Measurements from ENCODE around the gene ZNHIT6. TPM values are rescaled to one million over a fixed set of nuclear protein-coding genes. Genes with fewer than 3 reads are reported as not detected.

The ZNHIT6 gene
- total RNA-seq, 3 donors from 2014 or later: 13.8 to 18.1 (median 15.4) TPM

DNA sequence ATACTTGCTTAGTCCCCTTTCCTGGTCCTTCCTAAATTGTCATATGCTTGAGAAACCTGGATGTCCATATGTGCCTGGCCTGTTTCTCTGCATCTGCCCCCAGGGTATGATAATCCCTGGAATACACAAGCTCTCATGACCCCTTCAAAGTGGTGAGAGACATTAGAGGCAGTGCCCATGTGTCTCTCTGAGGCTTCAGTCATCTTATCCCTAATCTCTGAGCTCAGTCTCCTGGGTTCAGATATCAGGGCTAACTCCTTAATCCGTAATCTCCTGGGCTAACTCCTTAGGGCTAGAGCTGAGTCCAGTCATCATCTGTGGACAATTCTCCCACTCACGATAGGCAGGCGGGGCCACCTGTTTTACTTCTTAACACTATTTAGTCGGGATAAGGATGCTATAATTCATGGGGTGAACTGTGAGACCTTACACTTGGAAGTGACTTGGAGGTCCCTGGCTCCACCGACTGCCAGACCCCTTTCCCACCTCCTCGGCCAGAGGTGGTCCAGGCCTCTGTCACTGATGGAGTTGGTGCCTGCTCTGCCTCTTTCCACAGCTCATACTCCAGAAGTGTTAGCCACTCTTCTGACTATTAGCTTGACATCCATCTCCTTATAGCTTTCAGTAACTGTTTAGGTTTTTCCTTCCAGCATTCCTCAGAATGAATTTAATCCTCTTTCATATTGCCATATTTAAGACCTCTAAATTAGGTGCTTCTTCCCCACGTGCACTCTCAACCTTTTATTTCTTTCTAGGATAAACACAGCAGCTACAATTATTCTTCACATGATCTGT is 105.0 kb downstream of the ZNHIT6 start:
- DNase-seq (ENCODE audit: low spot score in 2 of 2): no peak
- Histone ChIP-seq H3K27ac (no peak overlapping the region), H3K27me3 (no peaks in the 10 kb centered on the region), H3K36me3 (no peaks in the 10 kb centered on the region), H3K4me3 (no peak overlapping the region), H3K4me1 (peaks cover 0 to 5% of the 10 kb centered on the region in 2 donors), H3K9me3 (no peaks in the 10 kb centered on the region)
- TF ChIP-seq, protein P1, sequence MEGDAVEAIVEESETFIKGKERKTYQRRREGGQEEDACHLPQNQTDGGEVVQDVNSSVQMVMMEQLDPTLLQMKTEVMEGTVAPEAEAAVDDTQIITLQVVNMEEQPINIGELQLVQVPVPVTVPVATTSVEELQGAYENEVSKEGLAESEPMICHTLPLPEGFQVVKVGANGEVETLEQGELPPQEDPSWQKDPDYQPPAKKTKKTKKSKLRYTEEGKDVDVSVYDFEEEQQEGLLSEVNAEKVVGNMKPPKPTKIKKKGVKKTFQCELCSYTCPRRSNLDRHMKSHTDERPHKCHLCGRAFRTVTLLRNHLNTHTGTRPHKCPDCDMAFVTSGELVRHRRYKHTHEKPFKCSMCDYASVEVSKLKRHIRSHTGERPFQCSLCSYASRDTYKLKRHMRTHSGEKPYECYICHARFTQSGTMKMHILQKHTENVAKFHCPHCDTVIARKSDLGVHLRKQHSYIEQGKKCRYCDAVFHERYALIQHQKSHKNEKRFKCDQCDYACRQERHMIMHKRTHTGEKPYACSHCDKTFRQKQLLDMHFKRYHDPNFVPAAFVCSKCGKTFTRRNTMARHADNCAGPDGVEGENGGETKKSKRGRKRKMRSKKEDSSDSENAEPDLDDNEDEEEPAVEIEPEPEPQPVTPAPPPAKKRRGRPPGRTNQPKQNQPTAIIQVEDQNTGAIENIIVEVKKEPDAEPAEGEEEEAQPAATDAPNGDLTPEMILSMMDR (IDR thresholded peaks at IDR 0.05): no peak
- TF ChIP-seq POLR2A (IDR thresholded peaks at IDR 0.05) (no peak), POLR2AphosphoS5 (IDR thresholded peaks at IDR 0.05) (no peak)
- intact Hi-C loops (cut with DNase I; ENCODE audit: low total_unique reads): no loop called here

DNA sequence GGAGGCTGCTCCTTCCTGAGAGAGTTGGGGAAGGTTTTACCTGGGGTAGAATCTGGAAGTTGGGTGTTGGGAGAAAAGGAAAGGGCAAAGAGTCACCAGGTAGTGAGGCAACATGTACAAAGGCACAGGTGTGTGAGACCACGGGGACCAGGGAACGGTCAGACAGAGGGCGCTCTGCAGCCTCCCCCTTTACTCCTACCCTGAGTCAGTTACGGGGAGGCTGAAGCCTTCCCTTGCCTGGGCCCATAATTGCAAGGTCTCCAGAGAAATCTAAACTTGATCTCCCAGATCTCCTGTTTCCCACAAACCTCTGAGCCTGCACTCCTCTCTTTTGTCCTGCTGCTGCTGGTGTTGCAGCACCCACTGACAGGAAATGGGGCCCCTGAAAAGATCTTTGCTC is 105.7 kb downstream of the ZNHIT6 start:
- Histone ChIP-seq H3K27me3 (no peaks in the 10 kb centered on the region), H3K4me1 (peaks cover 0 to 1% of the 10 kb centered on the region in 2 donors), H3K4me3 (no peak overlapping the region), H3K36me3 (no peaks in the 10 kb centered on the region), H3K9me3 (no peaks in the 10 kb centered on the region), H3K27ac (no peak overlapping the region)
- DNase-seq (ENCODE audit: low spot score in 2 of 2): no peak
- no peak for TF ChIP-seq POLR2AphosphoS5 (IDR thresholded peaks at IDR 0.05)
- no peak for TF ChIP-seq POLR2A (IDR thresholded peaks at IDR 0.05)
- TF ChIP-seq, protein P1 (IDR thresholded peaks at IDR 0.05): no peak
- intact Hi-C loops (cut with DNase I; ENCODE audit: low total_unique reads): no loop called here

DNA sequence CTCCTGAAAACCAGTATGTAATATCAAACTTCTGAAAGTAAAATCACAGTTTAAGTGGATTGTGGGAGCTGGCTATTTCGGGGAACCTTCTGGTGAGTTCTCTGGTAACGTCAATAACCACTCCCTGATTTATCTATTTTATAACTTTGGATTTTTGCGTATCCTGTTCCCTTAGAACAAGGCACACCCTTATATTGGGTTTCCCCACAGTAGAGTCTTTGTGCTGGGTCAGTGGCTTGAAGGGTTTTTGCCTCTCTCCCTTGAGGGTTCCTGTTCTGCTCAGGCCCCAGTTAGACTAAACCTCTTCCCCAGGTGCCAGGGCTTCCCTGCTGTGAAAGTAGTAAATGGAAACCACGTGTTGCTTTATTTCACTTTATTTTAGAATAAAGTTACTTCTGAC is 106.3 kb downstream of the ZNHIT6 start:
- Histone ChIP-seq H3K36me3 (no peaks in the 10 kb centered on the region), H3K4me3 (no peak overlapping the region), H3K27ac (no peak overlapping the region), H3K9me3 (no peaks in the 10 kb centered on the region), H3K27me3 (no peaks in the 10 kb centered on the region), H3K4me1 (no peaks in the 10 kb centered on the region)
- no peak for DNase-seq (ENCODE audit: low spot score in 2 of 2)
- intact Hi-C loops (cut with DNase I; ENCODE audit: low total_unique reads): no loop called here
- TF ChIP-seq, protein P1 (IDR thresholded peaks at IDR 0.05): no peak
- TF ChIP-seq POLR2A (IDR thresholded peaks at IDR 0.05): no peak
- TF ChIP-seq POLR2AphosphoS5 (IDR thresholded peaks at IDR 0.05): no peak

DNA sequence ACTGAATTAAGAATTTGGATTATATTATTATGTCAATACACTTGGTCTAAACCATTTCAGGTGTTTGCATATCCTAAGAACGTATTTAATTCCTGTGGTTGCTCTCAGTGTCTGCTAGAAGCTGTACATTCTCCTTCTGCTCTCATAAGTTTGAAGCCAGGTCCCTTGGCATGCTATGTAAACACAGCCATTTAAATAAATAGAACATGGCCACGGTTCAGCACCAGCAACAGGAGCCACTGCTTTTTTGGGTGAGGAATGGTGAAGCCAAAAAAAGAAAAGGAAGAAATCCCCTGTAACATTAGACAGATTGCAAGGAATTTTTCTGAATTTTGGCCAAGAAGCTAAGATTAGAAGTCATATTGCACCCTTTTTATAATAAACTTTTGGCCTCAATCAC is 108.6 kb downstream of the ZNHIT6 start:
- DNase-seq (ENCODE audit: low spot score in 2 of 2): no peak
- H3K4me3 ChIP-seq: no peak overlapping the region
- no peaks in the 10 kb centered on the region for H3K9me3 ChIP-seq
- TF ChIP-seq POLR2A (IDR thresholded peaks at IDR 0.05) (no peak), POLR2AphosphoS5 (IDR thresholded peaks at IDR 0.05) (no peak)
- TF ChIP-seq, protein P1 (IDR thresholded peaks at IDR 0.05): no peak
- H3K27me3 ChIP-seq: no peaks in the 10 kb centered on the region
- H3K27ac ChIP-seq: no peak overlapping the region
- no peaks in the 10 kb centered on the region for H3K36me3 ChIP-seq
- intact Hi-C loops (cut with DNase I; ENCODE audit: low total_unique reads): no loop called here
- no peaks in the 10 kb centered on the region for H3K4me1 ChIP-seq

Other genes with a start within 250 kb of the ZNHIT6 start
- gene DDAH1, start 243.3 kb downstream of the ZNHIT6 start, total RNA-seq: 10 to 100 TPM in 2 of 3 donors, 1 to 10 TPM in 1; 9.3 to 24.3 (median 23.9) TPM
- gene CCN1, start 127.7 kb downstream of the ZNHIT6 start, total RNA-seq: 100 to 1,000 TPM; 109 to 243 (median 110) TPM

All from breast epithelium (tissue), 4 donors.